Uterus (tissue), 4 donors: ENCODE results near the gene KNOP1. TPM values are rescaled to one million over a fixed set of nuclear protein-coding genes. Genes with fewer than 3 reads are reported as not detected.
A peak's percentile ranks its signal among the peaks of the same experiment; 100 is the strongest.
"Not testable (repeated sequence)": the region's sequence is repeated elsewhere in the genome, so short reads cannot be mapped to it uniquely, and the experiment has no call there.

Experiments
- DNase-seq, 2 donors: peaks; one replicate each; pipeline ENCODE4 v3.0.0-alpha.2; 2019 to 2020
- H3K27ac ChIP-seq, 2 donors: fragments of 200-600 bp; sonication (generic); 1 replicate in 1 of 2; 2 replicates in 1 of 2; pipeline ENCODE4 v1.5.1; 2016 to 2018
- H3K27me3 ChIP-seq, 2 donors: fragments of 200-600 bp; sonication (generic); one replicate each; pipeline ENCODE4 v1.5.1; 2018 to 2019; ENCODE audit warnings: control low read depth in 1 of 2
- H3K36me3 ChIP-seq, 2 donors: fragments of 200-600 bp; sonication (generic); one replicate each; pipeline ENCODE4 v1.5.1; 2019; ENCODE audit warnings: control low read depth in 1 of 2
- H3K4me1 ChIP-seq, 2 donors: fragments of 200-600 bp; sonication (generic); one replicate each; pipeline ENCODE4 v1.5.1; 2018 to 2019; ENCODE audit warnings: control low read depth in 1 of 2
- H3K4me3 ChIP-seq, 2 donors: fragments of 200-600 bp; sonication (generic); 1 replicate in 1 of 2; 2 replicates in 1 of 2; pipeline ENCODE4 v1.5.1; 2018 to 2019; ENCODE audit warnings: mild to moderate bottlenecking in 1 of 2
- H3K9me3 ChIP-seq, 2 donors: fragments of 200-600 bp; sonication (generic); one replicate each; pipeline ENCODE4 v1.5.1; 2019; ENCODE audit warnings: control low read depth in 1 of 2
- POLR2A ChIP-seq, 2 donors: fragments of 450-650 bp; IDR thresholded peaks; one replicate each; pipeline ENCODE4 v1.6.1; 2016; ENCODE audit warnings: antibody characterized with exemption in 2 of 2, mild to moderate bottlenecking in 1 of 2, moderate library complexity in 1 of 2
- intact Hi-C: fragments of 100-400 bp; cut with DNase I; formaldehyde crosslinking; loops from one replicate; pipeline ENCODE4 v1.15.1; 2023; ENCODE audit warnings: low total_unique reads
- total RNA-seq, 4 donors: library from RNA; depleted of rRNA in 3 of 4; stranded (reverse); fragments of >200 nt in 3 of 4; gene quantifications; one replicate each; pipeline versions ENCODE4 v1.1.0 to v1.2.4, GENCODE V29; 2014 to 2023
- TF ChIP-seq, protein P1 (sequence below), 4 experiments: fragments of 200-600 bp in 2 of 4; fragments of 450-650 bp in 2 of 4; sonication (generic) in 2 of 4; IDR thresholded peaks; one replicate each; pipeline ENCODE4 v1.5.1; 2016 to 2019; ENCODE audit warnings: antibody characterized with exemption in 4 of 4, mild to moderate bottlenecking in 2 of 4, moderate library complexity in 1 of 4
- donor health status: DM: yes; HTN: yes; CAD: no.

Gene KNOP1
- total RNA-seq, 4 donors from 2014 or later, result 1.5 to 20.5 (median 9.4) TPM

GRCh38 chr16:19666477-19666876 lies 51.5 kb downstream of the KNOP1 start:
- no peak for DNase-seq
- Histone ChIP-seq H3K27ac (no peak overlapping the region), H3K27me3 (no peaks in the 10 kb centered on the region), H3K36me3 (no peaks in the 10 kb centered on the region), H3K4me1 (no peaks in the 10 kb centered on the region), H3K4me3 (no peak overlapping the region), H3K9me3 (no peaks in the 10 kb centered on the region)
- no peak for TF ChIP-seq POLR2A (IDR thresholded peaks at IDR 0.05)
- TF ChIP-seq, protein P1, sequence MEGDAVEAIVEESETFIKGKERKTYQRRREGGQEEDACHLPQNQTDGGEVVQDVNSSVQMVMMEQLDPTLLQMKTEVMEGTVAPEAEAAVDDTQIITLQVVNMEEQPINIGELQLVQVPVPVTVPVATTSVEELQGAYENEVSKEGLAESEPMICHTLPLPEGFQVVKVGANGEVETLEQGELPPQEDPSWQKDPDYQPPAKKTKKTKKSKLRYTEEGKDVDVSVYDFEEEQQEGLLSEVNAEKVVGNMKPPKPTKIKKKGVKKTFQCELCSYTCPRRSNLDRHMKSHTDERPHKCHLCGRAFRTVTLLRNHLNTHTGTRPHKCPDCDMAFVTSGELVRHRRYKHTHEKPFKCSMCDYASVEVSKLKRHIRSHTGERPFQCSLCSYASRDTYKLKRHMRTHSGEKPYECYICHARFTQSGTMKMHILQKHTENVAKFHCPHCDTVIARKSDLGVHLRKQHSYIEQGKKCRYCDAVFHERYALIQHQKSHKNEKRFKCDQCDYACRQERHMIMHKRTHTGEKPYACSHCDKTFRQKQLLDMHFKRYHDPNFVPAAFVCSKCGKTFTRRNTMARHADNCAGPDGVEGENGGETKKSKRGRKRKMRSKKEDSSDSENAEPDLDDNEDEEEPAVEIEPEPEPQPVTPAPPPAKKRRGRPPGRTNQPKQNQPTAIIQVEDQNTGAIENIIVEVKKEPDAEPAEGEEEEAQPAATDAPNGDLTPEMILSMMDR (IDR thresholded peaks at IDR 0.05), result no peak
- intact Hi-C loops, result no loop called here

DNA sequence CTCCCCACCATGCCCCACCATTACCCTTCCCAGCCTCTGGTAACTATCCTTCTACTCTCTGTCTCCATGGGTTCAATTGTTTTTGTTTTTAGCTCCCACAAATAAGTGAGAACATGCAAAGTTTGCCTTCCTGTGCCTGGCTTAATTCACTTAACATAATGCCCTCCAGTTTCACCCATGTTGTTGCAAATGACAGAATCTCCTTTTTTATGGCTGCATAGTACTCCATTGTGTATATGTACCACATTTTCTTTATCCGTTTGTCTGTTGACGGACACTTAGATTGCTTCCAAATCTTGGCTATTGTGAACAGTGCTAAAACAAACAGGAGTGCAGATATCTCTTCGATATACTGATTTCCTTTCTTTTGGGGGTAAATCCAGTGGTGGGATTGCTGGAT lies 52.7 kb downstream of the KNOP1 start:
- H3K27ac ChIP-seq, DNase-seq, intact Hi-C loops, H3K9me3 ChIP-seq, H3K4me1 ChIP-seq, H3K27me3 ChIP-seq, H3K36me3 ChIP-seq, H3K4me3 ChIP-seq: not testable (repeated sequence)

GRCh38 chr16:19664166-19664565 lies 53.9 kb downstream of the KNOP1 start:
- TF ChIP-seq, protein P1 (IDR thresholded peaks at IDR 0.05), result no peak
- TF ChIP-seq POLR2A (IDR thresholded peaks at IDR 0.05), result no peak
- no peak for DNase-seq

DNA sequence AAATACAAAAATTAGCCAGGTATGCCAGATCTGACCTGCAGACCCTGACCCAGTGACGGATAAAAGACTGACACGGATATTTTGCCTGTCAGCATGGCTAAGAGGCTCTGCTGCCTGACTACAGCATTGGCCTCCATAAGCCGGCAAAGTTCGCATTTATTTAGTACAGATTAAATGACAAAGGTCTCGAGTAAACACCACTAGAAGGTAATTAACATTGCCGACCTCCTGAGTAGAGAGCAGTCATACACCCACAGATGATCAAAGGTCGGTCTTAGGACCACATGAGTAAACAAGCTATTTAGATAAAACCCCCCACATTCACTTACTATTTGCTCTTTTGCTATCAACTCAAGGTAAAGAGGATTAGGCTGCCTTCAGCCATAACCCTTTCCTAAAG lies 55.7 kb downstream of the KNOP1 start:
- DNase-seq, result no peak
- H3K27me3 ChIP-seq, result no peaks in the 10 kb centered on the region
- no peak overlapping the region for H3K27ac ChIP-seq
- H3K36me3 ChIP-seq, result no peaks in the 10 kb centered on the region
- intact Hi-C loops, result no loop called here
- H3K4me3 ChIP-seq, result no peak overlapping the region
- no peaks in the 10 kb centered on the region for H3K9me3 ChIP-seq
- H3K4me1 ChIP-seq, result no peaks in the 10 kb centered on the region
- TF ChIP-seq, protein P1 (IDR thresholded peaks at IDR 0.05), result no peak
- no peak for TF ChIP-seq POLR2A (IDR thresholded peaks at IDR 0.05)

More at GRCh38 chr16:19664166-19664565, 53.9 kb downstream of the KNOP1 start:
- Histone ChIP-seq H3K4me3 (no peak overlapping the region), H3K4me1 (no peaks in the 10 kb centered on the region), H3K27ac (no peak overlapping the region), H3K36me3 (no peaks in the 10 kb centered on the region), H3K27me3 (no peaks in the 10 kb centered on the region), H3K9me3 (no peaks in the 10 kb centered on the region)
- intact Hi-C loops, result no loop called here

GRCh38 chr16:19660432-19660831 lies 57.6 kb downstream of the KNOP1 start:
- no peaks in the 10 kb centered on the region for H3K9me3 ChIP-seq
- H3K27me3 ChIP-seq, result no peaks in the 10 kb centered on the region
- no peak for TF ChIP-seq POLR2A (IDR thresholded peaks at IDR 0.05)
- TF ChIP-seq, protein P1 (IDR thresholded peaks at IDR 0.05), result no peak
- H3K4me3 ChIP-seq, result no peak overlapping the region
- H3K36me3 ChIP-seq, result no peaks in the 10 kb centered on the region
- no peaks in the 10 kb centered on the region for H3K4me1 ChIP-seq
- no peak for DNase-seq
- intact Hi-C loops, result no loop called here
- H3K27ac ChIP-seq, result no peak overlapping the region

DNA sequence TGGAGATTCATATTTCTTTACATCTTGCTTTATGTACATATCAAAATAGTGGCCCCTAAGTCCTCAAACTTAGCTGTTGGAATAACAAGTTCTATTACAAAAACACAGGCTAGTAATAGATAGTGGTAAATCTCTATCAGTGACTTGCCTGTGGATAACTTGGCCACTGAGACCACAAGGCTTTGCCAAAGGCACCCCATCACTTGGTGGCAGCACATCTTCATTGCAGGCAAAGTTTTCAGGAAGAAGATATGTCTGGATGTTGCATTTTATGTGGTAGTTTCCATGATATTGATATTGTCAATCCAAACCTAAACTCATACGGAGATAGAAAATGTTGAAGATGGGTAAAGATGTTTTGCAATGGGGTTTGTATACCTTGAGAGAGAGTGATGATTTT lies 58.5 kb downstream of the KNOP1 start:
- H3K4me3 ChIP-seq, result no peak overlapping the region
- intact Hi-C loops, result no loop called here
- DNase-seq, result no peak
- no peaks in the 10 kb centered on the region for H3K36me3 ChIP-seq
- no peaks in the 10 kb centered on the region for H3K27me3 ChIP-seq
- H3K9me3 ChIP-seq, result no peaks in the 10 kb centered on the region
- TF ChIP-seq, protein P1 (IDR thresholded peaks at IDR 0.05), result peak in 1 of 4 experiments; percentile 12
- TF ChIP-seq POLR2A (IDR thresholded peaks at IDR 0.05), result no peak
- no peak overlapping the region for H3K27ac ChIP-seq
- H3K4me1 ChIP-seq, result no peaks in the 10 kb centered on the region
